ENCODE measurements around the gene S100A5. TPM values are rescaled to one million over a fixed set of nuclear protein-coding genes. Genes with fewer than 3 reads are reported as not detected.
"Not testable (repeated sequence)": the region's sequence is repeated elsewhere in the genome, so short reads cannot be mapped to it uniquely, and the experiment has no call there.

Gene S100A5
- total and polyA plus RNA-seq, 10 of the 15 experiments (the other 5 are each of a cell fraction or from before 2014, with no cell fraction given) = 0.47 to 0.75 (median 0.56) TPM; not detected in 6

DNA sequence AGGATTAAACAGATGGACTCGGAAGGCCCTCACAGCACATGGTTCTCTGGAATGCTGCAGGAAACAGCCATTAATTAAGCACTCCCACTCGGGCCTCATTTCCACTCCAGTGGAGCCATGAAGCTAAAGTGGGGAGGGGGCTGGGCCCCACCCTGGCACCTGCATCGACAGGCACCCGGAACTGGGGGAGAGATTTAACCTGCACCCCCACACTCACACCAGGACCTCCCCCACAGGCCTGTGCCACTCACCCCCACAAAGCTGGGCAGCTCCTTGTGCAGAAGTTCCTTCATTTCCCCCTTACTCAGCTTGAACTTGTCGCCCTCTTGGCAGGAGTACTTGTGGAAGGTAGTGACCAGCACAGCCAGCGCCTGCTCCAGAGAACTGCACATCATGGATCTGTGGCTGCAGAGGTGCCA, 22.8 kb upstream of the S100A5 start (continued):
- TF ChIP-seq IKZF1 (conservative IDR thresholded peaks at IDR 0.05) = no peak
- no peak for TF ChIP-seq POLR2AphosphoS2 (IDR thresholded peaks at IDR 0.05; ENCODE audit: low read depth, low read length)
- TF ChIP-seq SMARCA5 (IDR thresholded peaks at IDR 0.05) = no peak

DNA sequence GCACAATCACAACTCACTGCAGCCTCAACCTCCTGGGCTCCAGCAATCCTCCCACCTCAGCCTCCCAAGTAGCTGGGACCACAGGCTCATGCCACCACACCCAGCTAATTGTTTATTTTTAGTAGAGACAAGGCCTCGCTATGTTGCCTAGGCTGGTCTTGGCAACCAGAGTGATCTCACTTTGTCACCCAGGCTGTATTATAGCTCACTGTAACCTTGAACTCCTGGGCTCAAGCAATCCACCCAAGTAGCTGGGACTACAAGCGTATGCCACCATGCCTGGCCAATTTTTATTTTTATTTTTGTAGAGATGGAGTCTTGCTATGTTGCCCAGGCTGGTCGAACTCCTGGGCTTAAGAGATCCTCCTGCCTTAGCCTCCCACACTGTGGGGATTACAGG, 21.3 kb upstream of the S100A5 start:
- H3K4me1 ChIP-seq (ENCODE audit: control insufficient read depth, insufficient read depth, low read length) = peaks cover 15% of the 10 kb centered on the region

DNA sequence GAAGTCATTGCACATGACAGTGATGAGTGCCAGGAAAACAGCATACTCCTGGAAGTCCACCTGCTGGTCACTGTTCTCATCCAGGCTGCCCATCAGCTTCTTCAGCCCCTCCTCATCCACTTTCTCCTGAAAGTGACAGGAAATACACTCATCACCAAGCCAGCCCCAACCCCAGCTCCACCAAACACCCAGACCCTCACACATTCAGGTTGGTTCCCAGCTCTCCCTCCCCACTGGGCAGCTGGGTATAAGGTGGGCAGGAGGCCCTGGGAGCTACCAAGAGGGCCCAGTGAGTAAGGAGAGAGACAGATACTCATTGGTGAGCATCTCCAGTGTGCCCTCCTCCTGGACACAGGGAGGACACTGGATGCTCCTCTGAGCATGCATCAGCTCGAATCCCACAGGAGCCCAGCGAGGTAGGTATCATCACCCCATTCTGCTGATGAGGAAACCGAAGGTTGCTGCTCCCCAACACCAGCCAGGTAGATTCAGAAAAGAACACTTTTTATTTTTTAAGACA, 20.8 kb upstream of the S100A5 start:
- H3K9ac ChIP-seq (ENCODE audit: control insufficient read depth, insufficient read depth, low read length) = no peak overlapping the region
- SMC1A ChIA-PET (ENCODE audit: uncharacterized antibody, unreplicated experiment) = interaction anchor here (1.2 to 4.0 kb wide), 4 partner anchors 9 to 67 kb away, joined by 3 to 18 read pairs (median 10); partner anchors contain the start of gene S100A4
- H4K20me1 ChIP-seq (ENCODE audit: control insufficient read depth, insufficient read depth) = no peaks in the 10 kb centered on the region
- CTCF ChIA-PET = interaction anchor here (1.0 to 8.3 kb wide), 6 partner anchors 10 to 50 kb away, joined by 3 to 113 read pairs (median 12); partner anchors contain the start of gene S100A6
- in situ Hi-C loops (cut with MboI) (loop anchor here (5.0 kb wide), 1 partner anchor 54 kb away; no protein-coding TSS in a partner anchor), intact Hi-C loops (cut with micrococcal nuclease; ENCODE audit: unreplicated experiment) (no loop called here)
- no peaks in the 10 kb centered on the region for H3K9me3 ChIP-seq (replicated peaks; ENCODE audit: control insufficient read depth, insufficient read depth, low read length)
- no peak overlapping the region for H3K4me3 ChIP-seq
- no peak overlapping the region for H3K27ac ChIP-seq (ENCODE audit: control insufficient read depth, insufficient read depth)
- H3K4me2 ChIP-seq (ENCODE audit: control insufficient read depth, insufficient read depth) = no peak overlapping the region
- H3K27me3 ChIP-seq (replicated peaks in 1 of 2; ENCODE audit: control insufficient read depth in 2 of 2, insufficient read depth in 2 of 2, low read length in 1 of 2) = no peaks in the 10 kb centered on the region
- 67% methylated on average over 3 of the region's 3 CpGs for WGBS (ENCODE audit: insufficient coverage, insufficient replicate concordance, low lambda C conversion rate, missing lambda C conversion rate)
- no peaks in the 10 kb centered on the region for H3K36me3 ChIP-seq (ENCODE audit: control insufficient read depth in 2 of 2, insufficient read depth in 2 of 2, low read length in 1 of 2)
- peaks cover 12% of the 10 kb centered on the region for H3K4me1 ChIP-seq (ENCODE audit: control insufficient read depth, insufficient read depth, low read length)
- DNase-seq (ENCODE audit: low read depth, low spot score) (no peak), FAIRE-seq (no peak), ATAC-seq (no peak)
- H3K79me2 ChIP-seq (ENCODE audit: control insufficient read depth, insufficient read depth, low read length) = no peaks in the 10 kb centered on the region
- POLR2A ChIA-PET = interaction anchor here (0.8 to 1.7 kb wide), 2 partner anchors 11 to 16 kb away, joined by 3 to 6 read pairs; partner anchors contain the start of gene S100A4
- RAD21 ChIA-PET (ENCODE audit: unreplicated experiment) = interaction anchor here (1.0 to 2.0 kb wide), 2 partner anchors 10 to 51 kb away, joined by 3 to 6 read pairs; no protein-coding TSS in a partner anchor
- no TSS peak for BruUV-seq (replicated peaks)
- no peak overlapping the region for H2AFZ ChIP-seq (ENCODE audit: control insufficient read depth, low read depth, low read length)
- TF ChIP-seq BHLHE40 (IDR thresholded peaks at IDR 0.05; ENCODE audit: borderline replicate concordance in 1 of 2, low read depth in 2 of 2, low read length in 1 of 2) = no peak
- no peak for TF ChIP-seq POLR2A (IDR thresholded peaks at IDR 0.05; ENCODE audit: low read depth, low read length)
- TF ChIP-seq SMAD1 (IDR thresholded peaks at IDR 0.05; ENCODE audit: low read depth, partially characterized antibody) = no peak
- TF ChIP-seq, protein P1, sequence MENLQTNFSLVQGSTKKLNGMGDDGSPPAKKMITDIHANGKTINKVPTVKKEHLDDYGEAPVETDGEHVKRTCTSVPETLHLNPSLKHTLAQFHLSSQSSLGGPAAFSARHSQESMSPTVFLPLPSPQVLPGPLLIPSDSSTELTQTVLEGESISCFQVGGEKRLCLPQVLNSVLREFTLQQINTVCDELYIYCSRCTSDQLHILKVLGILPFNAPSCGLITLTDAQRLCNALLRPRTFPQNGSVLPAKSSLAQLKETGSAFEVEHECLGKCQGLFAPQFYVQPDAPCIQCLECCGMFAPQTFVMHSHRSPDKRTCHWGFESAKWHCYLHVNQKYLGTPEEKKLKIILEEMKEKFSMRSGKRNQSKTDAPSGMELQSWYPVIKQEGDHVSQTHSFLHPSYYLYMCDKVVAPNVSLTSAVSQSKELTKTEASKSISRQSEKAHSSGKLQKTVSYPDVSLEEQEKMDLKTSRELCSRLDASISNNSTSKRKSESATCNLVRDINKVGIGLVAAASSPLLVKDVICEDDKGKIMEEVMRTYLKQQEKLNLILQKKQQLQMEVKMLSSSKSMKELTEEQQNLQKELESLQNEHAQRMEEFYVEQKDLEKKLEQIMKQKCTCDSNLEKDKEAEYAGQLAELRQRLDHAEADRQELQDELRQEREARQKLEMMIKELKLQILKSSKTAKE (IDR thresholded peaks at IDR 0.05; ENCODE audit: low read depth, poor library complexity, severe bottlenecking) = no peak
- no peak for TF ChIP-seq NFYB (IDR thresholded peaks at IDR 0.05; ENCODE audit: insufficient read depth, low read depth, low read length)
- TF ChIP-seq RAD51 (IDR thresholded peaks at IDR 0.05) = no peak
- no peak for TF ChIP-seq HDGF (IDR thresholded peaks at IDR 0.05)
- TF ChIP-seq RAD21 (IDR thresholded peaks at IDR 0.05; ENCODE audit: insufficient read depth, low read depth, low read length) = no peak

More for the DNA sequence above, 21.3 kb upstream of the S100A5 start:
- H3K4me2 ChIP-seq (ENCODE audit: control insufficient read depth, insufficient read depth); H3K4me3 ChIP-seq; intact Hi-C loops (cut with micrococcal nuclease; ENCODE audit: unreplicated experiment); H4K20me1 ChIP-seq (ENCODE audit: control insufficient read depth, insufficient read depth); H2AFZ ChIP-seq (ENCODE audit: control insufficient read depth, low read depth, low read length); H3K27me3 ChIP-seq (replicated peaks in 1 of 2; ENCODE audit: control insufficient read depth in 2 of 2, insufficient read depth in 2 of 2, low read length in 1 of 2); H3K27ac ChIP-seq (ENCODE audit: control insufficient read depth, insufficient read depth); H3K36me3 ChIP-seq (ENCODE audit: control insufficient read depth in 2 of 2, insufficient read depth in 2 of 2, low read length in 1 of 2); H3K9me3 ChIP-seq (replicated peaks; ENCODE audit: control insufficient read depth, insufficient read depth, low read length); H3K79me2 ChIP-seq (ENCODE audit: control insufficient read depth, insufficient read depth, low read length); ATAC-seq; FAIRE-seq; H3K9ac ChIP-seq (ENCODE audit: control insufficient read depth, insufficient read depth, low read length); DNase-seq (ENCODE audit: low read depth, low spot score); BruUV-seq (replicated peaks): not testable (repeated sequence)
- ChIA-PET POLR2A (interaction anchor here (0.8 to 1.7 kb wide), 2 partner anchors 10 to 17 kb away, joined by 3 to 6 read pairs; partner anchors contain the start of gene S100A4), CTCF (interaction anchor here (1.0 to 8.3 kb wide), 5 partner anchors 10 to 51 kb away, joined by 4 to 113 read pairs (median 13); partner anchors contain the start of gene S100A6), RAD21 (ENCODE audit: unreplicated experiment) (interaction anchor here (1.0 to 2.0 kb wide), 2 partner anchors 10 to 51 kb away, joined by 3 to 6 read pairs; no protein-coding TSS in a partner anchor), SMC1A (ENCODE audit: uncharacterized antibody, unreplicated experiment) (interaction anchor here (1.0 to 4.0 kb wide), 3 partner anchors 14 to 29 kb away, joined by 3 to 18 read pairs (median 16); partner anchors contain the start of gene S100A4)
- 49% methylated on average over 3 of the region's 3 CpGs for WGBS (ENCODE audit: insufficient coverage, insufficient replicate concordance, low lambda C conversion rate, missing lambda C conversion rate)
- in situ Hi-C loops (cut with MboI) = loop anchor here (5.0 kb wide), 1 partner anchor 55 kb away; no protein-coding TSS in a partner anchor

Measured in GM12878 (cell line).